K562 (cell line): Measurements from ENCODE around the gene SMIM29. TPM values are rescaled to one million over a fixed set of nuclear protein-coding genes. Genes with fewer than 3 reads are reported as not detected.

Experiments
- ATAC-seq: fragments of 200-7000 bp; cut with Tn5 transposase; 3 replicates; pipeline ENCODE4 v1.9.1; 2020; ENCODE audit warnings: moderate library complexity
- BruUV-seq: library from RNA; stranded (reverse); fragments of 400-500 nt; replicated peaks from 2 replicates; lab custom pipeline; 2021; lab: Mats Ljungman, UMichigan
- CTCF ChIA-PET: fragments of 300-600 bp; formaldehyde crosslinking; extraction: SDS; loops from one replicate; lab custom pipeline; 2021; ENCODE audit warnings: low intra/inter-chr PET ratio; lab: Yijun Ruan, JAX
- POLR2A ChIA-PET: fragments of 300-600, 350-650 bp; sonication (Branson Sonifier 250); formaldehyde crosslinking; extraction: SDS; loops from one replicate; lab custom pipeline; 2021; ENCODE audit warnings: antibody characterized with exemption, inconsistent platforms; lab: Yijun Ruan, JAX
- DNase-seq, 4 experiments: peaks; one replicate each; pipeline versions ENCODE4 v3.0.0 to v3.0.0-alpha.2; 2011 to 2018; ENCODE audit warnings: low spot score in 3 of 4, mixed read lengths in 3 of 4; ENCODE audit errors: extremely low read depth in 1 of 4
- FAIRE-seq: peaks from 2 replicates; lab custom pipeline; 2011; peaks lifted over from hg19 to GRCh38; lab: Jason Lieb, UNC
- H2AFZ ChIP-seq: 2 replicates; pipeline ENCODE4 v1.6.0; 2011; ENCODE audit warnings: low read depth, low read length, control low read depth, inconsistent platforms
- H3K27ac ChIP-seq: fragments of 200-600 bp; 3 replicates; pipeline ENCODE4 v1.8.0; 2011; ENCODE audit warnings: low read depth, mild to moderate bottlenecking, control low read depth, inconsistent platforms, low read length, moderate library complexity, mixed read lengths; ENCODE audit errors: extremely low read depth
- H3K27me3 ChIP-seq, 2 experiments: fragments of 300-600 bp in 1 of 2; 2 replicates in 1 of 2; 3 replicates in 1 of 2; pipeline versions ENCODE4 v1.6.0 to v1.8.0; 2011; ENCODE audit warnings: inconsistent platforms in 2 of 2, low read length in 2 of 2, mild to moderate bottlenecking in 1 of 2, mixed read lengths in 1 of 2, moderate library complexity in 1 of 2; ENCODE audit not compliant: control insufficient read depth in 2 of 2, insufficient read depth in 2 of 2
- H3K36me3 ChIP-seq: fragments of 300-600 bp; 3 replicates; pipeline ENCODE4 v1.8.0; 2011; ENCODE audit warnings: mild to moderate bottlenecking, low read length, inconsistent platforms; ENCODE audit not compliant: control insufficient read depth, insufficient read depth
- H3K4me1 ChIP-seq, 2 experiments: fragments of 200-600 bp in 1 of 2; replicated peaks in 1 of 2; 2 replicates in 1 of 2; 3 replicates in 1 of 2; pipeline versions ENCODE4 v1.5.1 to v1.8.0; 2011; ENCODE audit warnings: inconsistent platforms in 2 of 2, low read length in 2 of 2, mild to moderate bottlenecking in 1 of 2, mixed read lengths in 1 of 2, moderate library complexity in 1 of 2; ENCODE audit not compliant: control insufficient read depth in 2 of 2, insufficient read depth in 2 of 2
- H3K4me2 ChIP-seq: 2 replicates; pipeline ENCODE4 v1.6.1; 2011; ENCODE audit warnings: low read length, control low read depth, inconsistent platforms, mixed read lengths; ENCODE audit not compliant: insufficient read depth
- H3K4me3 ChIP-seq: fragments of 200-600 bp; sonication (generic), shearing (Covaris generic); 2 replicates; pipeline ENCODE4 v1.5.1; 2016; ENCODE audit warnings: control low read depth, inconsistent platforms
- H3K79me2 ChIP-seq: fragments of 200-600 bp; 3 replicates; pipeline ENCODE4 v1.8.0; 2011; ENCODE audit warnings: low read length, inconsistent platforms; ENCODE audit not compliant: control insufficient read depth, insufficient read depth
- H3K9ac ChIP-seq, 2 experiments: 2 replicates each; pipeline versions ENCODE4 v1.6.0 to v1.6.1; 2011; ENCODE audit warnings: low read depth in 2 of 2, low read length in 2 of 2, control low read depth in 1 of 2, inconsistent platforms in 1 of 2, mild to moderate bottlenecking in 1 of 2, mixed read lengths in 1 of 2; ENCODE audit not compliant: insufficient read depth in 1 of 2
- H3K9me1 ChIP-seq: one replicate; pipeline ENCODE4 v1.6.0; 2011; ENCODE audit warnings: inconsistent platforms, mild to moderate bottlenecking, low read length, moderate library complexity; ENCODE audit not compliant: control insufficient read depth, insufficient read depth
- H3K9me3 ChIP-seq: replicated peaks from 2 replicates; pipeline ENCODE4 v1.5.1; 2011; ENCODE audit warnings: low read depth, low read length, inconsistent platforms; ENCODE audit not compliant: control insufficient read depth, insufficient read depth
- H4K20me1 ChIP-seq: replicated peaks from 2 replicates; pipeline ENCODE4 v1.6.1; 2011; ENCODE audit warnings: low read length, inconsistent platforms, mixed read lengths; ENCODE audit not compliant: control insufficient read depth, insufficient read depth
- ASH1L ChIP-seq: fragments of 450-650 bp; IDR thresholded peaks from 2 replicates; pipeline ENCODE4 v1.6.1; 2018; ENCODE audit warnings: borderline replicate concordance, mild to moderate bottlenecking, low read depth; ENCODE audit not compliant: partially characterized antibody
- CBX1 ChIP-seq: sonication (generic); IDR thresholded peaks from 2 replicates; pipeline ENCODE4 v1.6.1; 2016; ENCODE audit warnings: antibody characterized with exemption, low read depth, mild to moderate bottlenecking
- HMGN3 ChIP-seq: IDR thresholded peaks from 2 replicates; pipeline ENCODE4 v1.6.1; 2011; ENCODE audit warnings: borderline replicate concordance, low read depth, mild to moderate bottlenecking, mixed read lengths, low read length; ENCODE audit not compliant: insufficient read length; ENCODE audit errors: extremely low read depth
- POLR2H ChIP-seq: IDR thresholded peaks from 2 replicates; pipeline ENCODE4 v1.6.1; 2016; ENCODE audit warnings: missing genetic modification characterization, low read depth, mild to moderate bottlenecking, control low read depth, missing compliant biosample characterization, moderate library complexity
- SPI1 ChIP-seq: IDR thresholded peaks from 2 replicates; pipeline ENCODE4 v1.6.1; 2011; ENCODE audit warnings: low read depth, low read length, control low read depth, borderline replicate concordance
- TRIM24 ChIP-seq, 2 experiments: fragments of 450-650 bp; IDR thresholded peaks; 2 replicates each; pipeline ENCODE4 v1.6.1; 2016
- TRIM28 ChIP-seq: fragments of 450-650 bp; IDR thresholded peaks from 2 replicates; pipeline ENCODE4 v1.6.1; 2017
- WGBS: fragments of 100-300 bp; shearing (Covaris generic); methylation state at CpG from one replicate; pipeline ENCODE4 v1.1.6; 2016; ENCODE audit warnings: low coverage, mixed read lengths; ENCODE audit not compliant: insufficient coverage; ENCODE audit errors: missing lambda C conversion rate; 5-methylcytosine and 5-hydroxymethylcytosine counted together
- in situ Hi-C: fragments of 300-500 bp; cut with MboI; formaldehyde crosslinking; loops from 4 replicates; pipeline ENCODE4 v1.15.0; 2018; ENCODE audit warnings: inconsistent platforms, mixed read lengths
- intact Hi-C: fragments of 100-400 bp; cut with micrococcal nuclease; formaldehyde crosslinking; loops from 2 replicates; pipeline ENCODE4 v1.14.2; 2022
- polyA plus RNA-seq, 8 experiments: library from polyadenylated mRNA; depleted of rRNA in 4 of 8; stranded (reverse) in 5 of 8; unstranded in 3 of 8; fragments of >200 nt; fragmentation: Nextera tagmentation in 2 of 8; fragmentation: Illumina TruSeq in 1 of 8; extraction: Ambion mirVana in 2 of 8; extraction: Trizol in 1 of 8; gene quantifications; 2 replicates each; pipeline versions ENCODE4 v1.2.1 to v1.2.3, GENCODE V29; 2011 to 2014; ENCODE audit warnings: inconsistent platforms in 1 of 8, missing spikeins in 1 of 8
- total RNA-seq, 7 experiments: library from RNA; depleted of rRNA in 6 of 7; stranded (reverse); fragments of >200 nt in 6 of 7; fragmentation: Illumina TruSeq in 2 of 7; extraction: Trizol in 2 of 7; gene quantifications; 2 replicates each; pipeline versions ENCODE4 v1.2.1 to v1.2.3, GENCODE V29; 2011 to 2021; ENCODE audit warnings: low replicate concordance in 1 of 7
- TF ChIP-seq, protein P1 (sequence below): fragments of 450-650 bp; IDR thresholded peaks from 2 replicates; pipeline ENCODE4 v1.6.1; 2018; ENCODE audit warnings: mild to moderate bottlenecking, low read depth; ENCODE audit not compliant: partially characterized antibody

Gene SMIM29
- total and polyA plus RNA-seq, 9 of the 15 experiments (the other 6 are each of a cell fraction or from before 2014, with no cell fraction given) = 6.5 to 36.7 (median 20.9) TPM

DNA sequence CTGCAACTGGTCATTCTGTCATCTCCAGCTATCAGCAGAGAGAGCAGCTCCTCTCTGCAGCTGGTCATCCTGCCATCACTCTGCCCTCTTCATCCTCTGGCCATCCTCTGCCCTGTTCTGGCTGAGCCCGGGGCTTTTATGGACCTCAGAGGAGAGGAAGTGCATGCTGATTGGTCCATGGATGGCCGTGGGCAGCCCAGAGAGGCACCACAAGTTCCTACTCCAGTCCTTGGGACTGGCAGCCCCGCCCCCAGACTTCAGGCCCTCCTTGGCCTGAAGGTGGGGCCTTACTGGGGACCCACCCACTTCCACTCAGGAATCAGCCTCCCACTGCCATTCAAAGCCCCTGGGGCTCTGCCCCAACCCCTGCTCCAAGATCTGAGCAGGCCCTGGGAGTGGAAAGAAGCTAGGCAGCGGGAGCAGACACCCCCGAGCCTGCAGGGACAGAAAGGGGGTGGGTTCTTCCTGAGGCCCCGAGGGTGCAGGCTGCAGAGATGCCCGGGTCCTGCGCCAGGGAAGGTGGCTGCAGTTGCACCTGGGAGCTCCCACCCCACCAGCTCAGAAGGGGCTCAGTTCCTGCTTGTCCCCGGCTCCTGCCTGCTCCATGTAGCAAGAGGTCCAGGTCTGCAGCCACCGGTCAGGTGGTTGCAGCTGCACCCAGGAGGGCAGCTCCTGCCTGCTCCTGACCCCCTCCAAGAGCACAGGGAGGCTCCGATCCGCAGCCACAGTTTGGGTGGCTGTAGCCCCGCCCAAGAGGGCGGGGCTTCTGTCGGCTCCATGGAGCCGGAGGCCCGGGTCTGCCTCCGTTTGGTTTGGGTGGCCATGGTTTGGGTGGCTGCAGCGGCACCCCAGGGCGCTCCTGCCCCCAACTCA, 46.2 kb downstream of the SMIM29 start:
- CTCF ChIA-PET = interaction anchor here (0.8 kb wide), 1 partner anchor 407 kb away, joined by 3 read pairs; no protein-coding TSS in a partner anchor
- no peaks in the 10 kb centered on the region for H3K36me3 ChIP-seq
- H3K27me3 ChIP-seq = no peaks in the 10 kb centered on the region
- H3K9ac ChIP-seq = peak overlapping the region in 1 of 2 experiments; percentile 6; a peak in 1 of 4 replicates
- in situ Hi-C loops (no loop called here), intact Hi-C loops (no loop called here)
- no peak overlapping the region for H3K4me2 ChIP-seq
- H3K79me2 ChIP-seq = no peaks in the 10 kb centered on the region
- peaks cover 2% of the 10 kb centered on the region; the same call in 1 of the 2 replicates for H3K9me3 ChIP-seq
- BruUV-seq = no TSS peak
- no peak overlapping the region for H3K4me3 ChIP-seq
- H2AFZ ChIP-seq = peak overlapping the region; percentile 66
- no peaks in the 10 kb centered on the region for H3K9me1 ChIP-seq
- no peak for FAIRE-seq
- POLR2A ChIA-PET = interaction anchor here (0.6 to 1.5 kb wide), 4 partner anchors 12 to 918 kb away, joined by 3 to 6 read pairs (median 4); no protein-coding TSS in a partner anchor
- WGBS = 35% methylated on average over 20 of the region's 20 CpGs
- peaks cover 3 to 14% of the 10 kb centered on the region in 2 experiments; a peak in 3 of 5 replicates for H3K4me1 ChIP-seq
- peak in 1 of 2 experiments; percentile 47; a peak in 1 of 4 replicates for TF ChIP-seq TRIM24 (IDR thresholded peaks at IDR 0.05)
- peak; percentile 44 for TF ChIP-seq HMGN3
- TF ChIP-seq CBX1 = peak; percentile 22; the same call in 1 of the 2 replicates
- TF ChIP-seq SPI1 = peak; percentile 70
- no peak for TF ChIP-seq ASH1L
- TF ChIP-seq, protein P1, sequence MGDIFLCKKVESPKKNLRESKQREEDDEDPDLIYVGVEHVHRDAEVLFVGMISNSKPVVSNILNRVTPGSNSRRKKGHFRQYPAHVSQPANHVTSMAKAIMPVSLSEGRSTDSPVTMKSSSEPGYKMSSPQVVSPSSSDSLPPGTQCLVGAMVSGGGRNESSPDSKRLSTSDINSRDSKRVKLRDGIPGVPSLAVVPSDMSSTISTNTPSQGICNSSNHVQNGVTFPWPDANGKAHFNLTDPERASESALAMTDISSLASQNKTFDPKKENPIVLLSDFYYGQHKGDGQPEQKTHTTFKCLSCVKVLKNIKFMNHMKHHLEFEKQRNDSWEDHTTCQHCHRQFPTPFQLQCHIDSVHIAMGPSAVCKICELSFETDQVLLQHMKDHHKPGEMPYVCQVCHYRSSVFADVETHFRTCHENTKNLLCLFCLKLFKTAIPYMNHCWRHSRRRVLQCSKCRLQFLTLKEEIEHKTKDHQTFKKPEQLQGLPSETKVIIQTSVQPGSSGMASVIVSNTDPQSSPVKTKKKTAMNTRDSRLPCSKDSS = peak; percentile 72
- peak; percentile 82 for TF ChIP-seq TRIM28
- no peak for TF ChIP-seq POLR2H
- peak in 3 of 4 experiments; percentile 55 to 74 (median 71) for DNase-seq
- H3K27ac ChIP-seq = no peak overlapping the region
- ATAC-seq = peak; percentile 81
- H4K20me1 ChIP-seq = no peaks in the 10 kb centered on the region
